Activated CD4-positive, alpha-beta T cell treated with anti-CD3 and anti-CD28 coated beads, Interleukin-2, amount 10 ng/mL, durations not matched to agents 24 days and 14 days (primary cell): Measurements from ENCODE around the gene ADK. TPM values are rescaled to one million over a fixed set of nuclear protein-coding genes. Genes with fewer than 3 reads are reported as not detected.

Source experiments
- DNase-seq: peaks from one replicate; pipeline ENCODE4 v3.0.0; 2022
- H3K27ac Mint-ChIP-seq: one replicate; pipeline ENCODE4 v1.8.0; 2022; ENCODE audit warnings: mild to moderate bottlenecking, mixed read lengths
- H3K27me3 Mint-ChIP-seq: one replicate; pipeline ENCODE4 v1.8.0; 2022; ENCODE audit warnings: mixed read lengths
- H3K36me3 Mint-ChIP-seq: one replicate; pipeline ENCODE4 v1.8.0; 2022; ENCODE audit warnings: low read depth, mild to moderate bottlenecking, mixed read lengths
- H3K4me1 Mint-ChIP-seq: one replicate; pipeline ENCODE4 v1.8.0; 2021; ENCODE audit warnings: mixed read lengths
- H3K4me3 Mint-ChIP-seq: one replicate; pipeline ENCODE4 v1.8.0; 2022; ENCODE audit warnings: mild to moderate bottlenecking, moderate library complexity, mixed read lengths
- H3K9me3 Mint-ChIP-seq: one replicate; pipeline ENCODE4 v1.8.0; 2021; ENCODE audit warnings: mixed read lengths
- intact Hi-C: fragments of 100-400 bp; cut with micrococcal nuclease; formaldehyde crosslinking; loops from one replicate; pipeline ENCODE4 v1.15.1; 2023
- total RNA-seq: library from RNA; stranded (reverse); gene quantifications from 2 replicates; pipeline ENCODE4 v1.2.3, GENCODE V29; 2022

The ADK gene
- total RNA-seq, 1 donor from 2014 or later: 54.8 TPM

- Mint-ChIP-seq H3K4me1 (no peaks in the 10 kb centered on the region), H3K9me3 (peaks cover 3% of the 10 kb centered on the region), H3K27me3 (no peaks in the 10 kb centered on the region), H3K36me3 (peaks cover 35% of the 10 kb centered on the region), H3K4me3 (no peak overlapping the region), H3K27ac (no peak overlapping the region)
- intact Hi-C loops: no loop called here
- DNase-seq: no peak
Observed at GRCh38 chr10:74320717-74321116, 169.7 kb downstream of the ADK start.

GRCh38 chr10:74322141-74322540, 171.1 kb downstream of the ADK start:
- Mint-ChIP-seq H3K4me3 (no peak overlapping the region), H3K9me3 (peaks cover 7% of the 10 kb centered on the region), H3K4me1 (no peaks in the 10 kb centered on the region), H3K27me3 (no peaks in the 10 kb centered on the region), H3K27ac (no peak overlapping the region), H3K36me3 (peaks cover 35% of the 10 kb centered on the region)
- DNase-seq: no peak
- intact Hi-C loops: no loop called here

GRCh38 chr10:74322565-74322964, 171.5 kb downstream of the ADK start:
- H3K27me3 Mint-ChIP-seq: no peaks in the 10 kb centered on the region
- H3K9me3 Mint-ChIP-seq: peaks cover 8% of the 10 kb centered on the region

GRCh38 chr10:74328388-74328787, 177.4 kb downstream of the ADK start:
- H3K4me3 Mint-ChIP-seq: no peak overlapping the region
- intact Hi-C loops: no loop called here
- H3K27me3 Mint-ChIP-seq: no peaks in the 10 kb centered on the region
- peaks cover 20% of the 10 kb centered on the region for H3K36me3 Mint-ChIP-seq
- peaks cover 8% of the 10 kb centered on the region for H3K9me3 Mint-ChIP-seq
- H3K4me1 Mint-ChIP-seq: no peaks in the 10 kb centered on the region
- no peak overlapping the region for H3K27ac Mint-ChIP-seq
- DNase-seq: no peak

More at GRCh38 chr10:74322565-74322964, 171.5 kb downstream of the ADK start:
- no peak for DNase-seq
- Mint-ChIP-seq H3K36me3 (peaks cover 34% of the 10 kb centered on the region), H3K27ac (no peak overlapping the region), H3K4me1 (no peaks in the 10 kb centered on the region), H3K4me3 (no peak overlapping the region)
- intact Hi-C loops: no loop called here

- intact Hi-C loops: no loop called here
- Mint-ChIP-seq H3K4me1 (no peaks in the 10 kb centered on the region), H3K27ac (no peak overlapping the region), H3K4me3 (no peak overlapping the region), H3K9me3 (peaks cover 8% of the 10 kb centered on the region), H3K36me3 (peaks cover 20% of the 10 kb centered on the region), H3K27me3 (no peaks in the 10 kb centered on the region)
- DNase-seq: no peak
Observed at GRCh38 chr10:74329873-74330272, 178.9 kb downstream of the ADK start.

- H3K4me3 Mint-ChIP-seq: no peak overlapping the region
- DNase-seq: no peak
- no peaks in the 10 kb centered on the region for H3K4me1 Mint-ChIP-seq
- peaks cover 8% of the 10 kb centered on the region for H3K9me3 Mint-ChIP-seq
- H3K27ac Mint-ChIP-seq: no peak overlapping the region
- H3K36me3 Mint-ChIP-seq: peaks cover 20% of the 10 kb centered on the region
- no peaks in the 10 kb centered on the region for H3K27me3 Mint-ChIP-seq
- intact Hi-C loops: no loop called here
Observed at GRCh38 chr10:74330646-74331045, 179.6 kb downstream of the ADK start.

GRCh38 chr10:74332398-74332797, 181.4 kb downstream of the ADK start:
- no peaks in the 10 kb centered on the region for H3K27me3 Mint-ChIP-seq
- no peaks in the 10 kb centered on the region for H3K4me1 Mint-ChIP-seq
- H3K27ac Mint-ChIP-seq: no peak overlapping the region
- peaks cover 3% of the 10 kb centered on the region for H3K9me3 Mint-ChIP-seq
- peaks cover 19% of the 10 kb centered on the region for H3K36me3 Mint-ChIP-seq
- DNase-seq: no peak
- intact Hi-C loops: no loop called here
- H3K4me3 Mint-ChIP-seq: no peak overlapping the region

GRCh38 chr10:74333174-74333573, 182.2 kb downstream of the ADK start:
- DNase-seq: no peak
- Mint-ChIP-seq H3K4me3 (no peak overlapping the region), H3K9me3 (peaks cover 3% of the 10 kb centered on the region), H3K27me3 (no peaks in the 10 kb centered on the region), H3K4me1 (no peaks in the 10 kb centered on the region), H3K27ac (no peak overlapping the region), H3K36me3 (peaks cover 19% of the 10 kb centered on the region)
- intact Hi-C loops: no loop called here

- Mint-ChIP-seq H3K27ac (no peak overlapping the region), H3K36me3 (peaks cover 17% of the 10 kb centered on the region), H3K4me3 (no peak overlapping the region), H3K4me1 (no peaks in the 10 kb centered on the region), H3K9me3 (no peaks in the 10 kb centered on the region), H3K27me3 (no peaks in the 10 kb centered on the region)
- intact Hi-C loops: no loop called here
- DNase-seq: no peak
Observed at GRCh38 chr10:74334221-74334620, 183.2 kb downstream of the ADK start.

GRCh38 chr10:74335501-74335900, 184.5 kb downstream of the ADK start:
- H3K27me3 Mint-ChIP-seq: no peaks in the 10 kb centered on the region
- no peaks in the 10 kb centered on the region for H3K9me3 Mint-ChIP-seq
- no peak overlapping the region for H3K27ac Mint-ChIP-seq
- intact Hi-C loops: no loop called here
- H3K4me1 Mint-ChIP-seq: no peaks in the 10 kb centered on the region
- peaks cover 15% of the 10 kb centered on the region for H3K36me3 Mint-ChIP-seq
- DNase-seq: no peak
- no peak overlapping the region for H3K4me3 Mint-ChIP-seq

GRCh38 chr10:74337330-74338016, 186.5 kb downstream of the ADK start:
- Mint-ChIP-seq H3K9me3 (peaks cover 6% of the 10 kb centered on the region), H3K4me3 (no peak overlapping the region), H3K27ac (no peak overlapping the region), H3K4me1 (no peaks in the 10 kb centered on the region), H3K36me3 (peaks cover 13% of the 10 kb centered on the region), H3K27me3 (no peaks in the 10 kb centered on the region)
- intact Hi-C loops: no loop called here
- DNase-seq: no peak

- Mint-ChIP-seq H3K9me3 (peaks cover 13% of the 10 kb centered on the region), H3K36me3 (peaks cover 32% of the 10 kb centered on the region), H3K27me3 (no peaks in the 10 kb centered on the region), H3K4me1 (no peaks in the 10 kb centered on the region), H3K4me3 (no peak overlapping the region), H3K27ac (no peak overlapping the region)
- no peak for DNase-seq
- intact Hi-C loops: no loop called here
Observed at GRCh38 chr10:74342991-74343390, 192.0 kb downstream of the ADK start.

GRCh38 chr10:74343804-74344203, 192.8 kb downstream of the ADK start:
- H3K27ac Mint-ChIP-seq: no peak overlapping the region
- H3K36me3 Mint-ChIP-seq: peaks cover 39% of the 10 kb centered on the region
- no peak overlapping the region for H3K4me3 Mint-ChIP-seq
- DNase-seq: no peak
- peaks cover 13% of the 10 kb centered on the region for H3K9me3 Mint-ChIP-seq
- H3K27me3 Mint-ChIP-seq: no peaks in the 10 kb centered on the region
- intact Hi-C loops: no loop called here
- H3K4me1 Mint-ChIP-seq: no peaks in the 10 kb centered on the region

- DNase-seq: no peak
- no peak overlapping the region for H3K4me3 Mint-ChIP-seq
- intact Hi-C loops: no loop called here
- H3K27ac Mint-ChIP-seq: no peak overlapping the region
- H3K27me3 Mint-ChIP-seq: no peaks in the 10 kb centered on the region
- no peaks in the 10 kb centered on the region for H3K4me1 Mint-ChIP-seq
- H3K9me3 Mint-ChIP-seq: peaks cover 13% of the 10 kb centered on the region
- H3K36me3 Mint-ChIP-seq: peaks cover 39% of the 10 kb centered on the region
Observed at GRCh38 chr10:74344306-74344705, 193.3 kb downstream of the ADK start.

- no peaks in the 10 kb centered on the region for H3K27me3 Mint-ChIP-seq
- intact Hi-C loops: no loop called here
- H3K27ac Mint-ChIP-seq: no peak overlapping the region
- H3K9me3 Mint-ChIP-seq: peaks cover 15% of the 10 kb centered on the region
- peaks cover 36% of the 10 kb centered on the region for H3K36me3 Mint-ChIP-seq
- no peak for DNase-seq
- no peaks in the 10 kb centered on the region for H3K4me1 Mint-ChIP-seq
- no peak overlapping the region for H3K4me3 Mint-ChIP-seq
Observed at GRCh38 chr10:74347522-74347921, 196.5 kb downstream of the ADK start.
